ENCODE measurements around the gene HMG20B.

HMG20B gene

GRCh38 chr19:3533563-3534216 lies 39.1 kb upstream of the HMG20B start:
- no peak overlapping the region for H3K27ac Mint-ChIP-seq
- no peak overlapping the region for H3K4me3 Mint-ChIP-seq
- no peaks in the 10 kb centered on the region for H3K27me3 Mint-ChIP-seq
- H3K36me3 Mint-ChIP-seq (ENCODE audit: low read depth) = peaks cover 23% of the 10 kb centered on the region
- H3K4me1 Mint-ChIP-seq (ENCODE audit: low read depth) = no peaks in the 10 kb centered on the region
- no peaks in the 10 kb centered on the region for H3K9me3 Mint-ChIP-seq

- no peak overlapping the region for H3K4me3 Mint-ChIP-seq
- H3K9me3 Mint-ChIP-seq = peaks cover 1% of the 10 kb centered on the region
- H3K4me1 Mint-ChIP-seq (ENCODE audit: low read depth) = no peaks in the 10 kb centered on the region
- peaks cover 26% of the 10 kb centered on the region for H3K36me3 Mint-ChIP-seq (ENCODE audit: low read depth)
- no peaks in the 10 kb centered on the region for H3K27me3 Mint-ChIP-seq
- H3K27ac Mint-ChIP-seq = no peak overlapping the region
Observed at GRCh38 chr19:3534375-3535234, 38.1 kb upstream of the HMG20B start.

- no peak overlapping the region for H3K4me3 Mint-ChIP-seq
- H3K9me3 Mint-ChIP-seq = peaks cover 3% of the 10 kb centered on the region
- no peak overlapping the region for H3K27ac Mint-ChIP-seq
- H3K27me3 Mint-ChIP-seq = no peaks in the 10 kb centered on the region
- no peaks in the 10 kb centered on the region for H3K4me1 Mint-ChIP-seq (ENCODE audit: low read depth)
- H3K36me3 Mint-ChIP-seq (ENCODE audit: low read depth) = peaks cover 32% of the 10 kb centered on the region
Observed at GRCh38 chr19:3535235-3535535, 37.6 kb upstream of the HMG20B start.

- H3K4me1 Mint-ChIP-seq (ENCODE audit: low read depth) = no peaks in the 10 kb centered on the region
- H3K27ac Mint-ChIP-seq = no peak overlapping the region
- no peaks in the 10 kb centered on the region for H3K27me3 Mint-ChIP-seq
- peaks cover 32% of the 10 kb centered on the region for H3K36me3 Mint-ChIP-seq (ENCODE audit: low read depth)
- no peak overlapping the region for H3K4me3 Mint-ChIP-seq
- peaks cover 3% of the 10 kb centered on the region for H3K9me3 Mint-ChIP-seq
Observed at GRCh38 chr19:3535563-3535965, 37.2 kb upstream of the HMG20B start.

- Mint-ChIP-seq H3K27ac (no peak overlapping the region), H3K36me3 (ENCODE audit: low read depth) (peaks cover 32% of the 10 kb centered on the region), H3K4me1 (ENCODE audit: low read depth) (no peaks in the 10 kb centered on the region), H3K27me3 (no peaks in the 10 kb centered on the region), H3K9me3 (peaks cover 3% of the 10 kb centered on the region), H3K4me3 (no peak overlapping the region)
Observed at GRCh38 chr19:3535981-3536380, 36.8 kb upstream of the HMG20B start.

- Mint-ChIP-seq H3K4me3 (no peak overlapping the region), H3K27ac (no peak overlapping the region), H3K9me3 (peaks cover 3% of the 10 kb centered on the region), H3K36me3 (ENCODE audit: low read depth) (peaks cover 32% of the 10 kb centered on the region), H3K27me3 (no peaks in the 10 kb centered on the region), H3K4me1 (ENCODE audit: low read depth) (no peaks in the 10 kb centered on the region)
Observed at GRCh38 chr19:3536429-3537100, 36.2 kb upstream of the HMG20B start.

GRCh38 chr19:3537101-3537437 lies 35.7 kb upstream of the HMG20B start:
- Mint-ChIP-seq H3K27ac (no peak overlapping the region), H3K27me3 (no peaks in the 10 kb centered on the region), H3K36me3 (ENCODE audit: low read depth) (peaks cover 32% of the 10 kb centered on the region), H3K9me3 (peaks cover 3% of the 10 kb centered on the region), H3K4me1 (ENCODE audit: low read depth) (no peaks in the 10 kb centered on the region), H3K4me3 (no peak overlapping the region)

- H3K27ac Mint-ChIP-seq = no peak overlapping the region
- peaks cover 32% of the 10 kb centered on the region for H3K36me3 Mint-ChIP-seq (ENCODE audit: low read depth)
- no peak overlapping the region for H3K4me3 Mint-ChIP-seq
- H3K9me3 Mint-ChIP-seq = peaks cover 3% of the 10 kb centered on the region
- no peaks in the 10 kb centered on the region for H3K27me3 Mint-ChIP-seq
- no peaks in the 10 kb centered on the region for H3K4me1 Mint-ChIP-seq (ENCODE audit: low read depth)
Observed at GRCh38 chr19:3537438-3538240, 35.1 kb upstream of the HMG20B start.

GRCh38 chr19:3538258-3538929 lies 34.4 kb upstream of the HMG20B start:
- Mint-ChIP-seq H3K27me3 (no peaks in the 10 kb centered on the region), H3K36me3 (ENCODE audit: low read depth) (peaks cover 31% of the 10 kb centered on the region), H3K9me3 (peaks cover 3% of the 10 kb centered on the region), H3K4me3 (no peak overlapping the region), H3K4me1 (ENCODE audit: low read depth) (no peaks in the 10 kb centered on the region), H3K27ac (no peak overlapping the region)

- Mint-ChIP-seq H3K27ac (no peak within 1 kb of the TSS), H3K4me3 (no peak within 1 kb of the TSS), H3K27me3 (no peaks in the 10 kb centered on the region), H3K36me3 (ENCODE audit: low read depth) (peaks cover 26% of the 10 kb centered on the region), H3K9me3 (peaks cover 3% of the 10 kb centered on the region), H3K4me1 (ENCODE audit: low read depth) (no peaks in the 10 kb centered on the region)
Observed at GRCh38 chr19:3538965-3539755, 33.6 kb upstream of the HMG20B start, which contains the start of gene TEKTIP1. Gene TEKTIP1 (plus strand): TSS chr19:3539174. CDS start chr19:3539178, 4 bp downstream.

GRCh38 chr19:3539756-3540118 lies 33.0 kb upstream of the HMG20B start:
- Mint-ChIP-seq H3K4me3 (no peak overlapping the region), H3K27ac (no peak overlapping the region), H3K27me3 (no peaks in the 10 kb centered on the region), H3K9me3 (peaks cover 3% of the 10 kb centered on the region), H3K4me1 (ENCODE audit: low read depth) (no peaks in the 10 kb centered on the region), H3K36me3 (ENCODE audit: low read depth) (peaks cover 22% of the 10 kb centered on the region)

GRCh38 chr19:3543150-3544057 lies 29.3 kb upstream of the HMG20B start:
- peaks cover 21% of the 10 kb centered on the region for H3K36me3 Mint-ChIP-seq (ENCODE audit: low read depth)
- H3K4me1 Mint-ChIP-seq (ENCODE audit: low read depth) = peaks cover 10% of the 10 kb centered on the region
- no peaks in the 10 kb centered on the region for H3K27me3 Mint-ChIP-seq
- H3K9me3 Mint-ChIP-seq = peaks cover 3% of the 10 kb centered on the region
- no peak overlapping the region for H3K27ac Mint-ChIP-seq
- H3K4me3 Mint-ChIP-seq = no peak overlapping the region

- Mint-ChIP-seq H3K27me3 (no peaks in the 10 kb centered on the region), H3K4me3 (no peak overlapping the region), H3K36me3 (ENCODE audit: low read depth) (peaks cover 20% of the 10 kb centered on the region), H3K4me1 (ENCODE audit: low read depth) (peaks cover 10% of the 10 kb centered on the region), H3K9me3 (peaks cover 3% of the 10 kb centered on the region), H3K27ac (no peak overlapping the region)
Observed at GRCh38 chr19:3544058-3544376, 28.7 kb upstream of the HMG20B start.
